Measurements from ENCODE around the gene MYBPC2.

GRCh38 chr19:50430888-50431342 lies 1.8 kb upstream of the MYBPC2 start:
- no peak for TF ChIP-seq CTCF (IDR thresholded peaks at IDR 0.05)
- no peak for TF ChIP-seq ZFX (IDR thresholded peaks at IDR 0.05; ENCODE audit: borderline replicate concordance)

Measured in 22Rv1 (cell line).